ENCODE results near the gene NBAS.

NBAS gene

DNA sequence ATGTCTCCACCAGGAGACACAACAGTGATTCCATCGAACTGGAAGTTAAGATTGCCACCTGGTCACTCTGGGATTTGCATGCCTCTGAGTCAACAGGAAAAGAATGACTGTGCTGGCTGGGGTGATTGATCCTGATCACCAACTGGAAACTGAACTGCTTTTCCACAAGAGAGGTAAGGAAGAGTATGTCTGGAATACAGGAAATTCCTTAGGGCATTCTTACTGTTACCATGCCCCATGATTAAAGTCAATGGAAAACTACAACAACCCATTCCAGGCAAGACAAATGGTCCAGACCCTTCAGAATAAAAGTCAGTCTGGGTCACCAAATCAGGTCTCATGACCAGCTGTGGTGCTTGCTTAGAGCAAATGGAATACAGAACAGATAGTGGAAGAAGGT, 18.5 kb upstream of the NBAS start:
- Histone ChIP-seq H3K9ac (ENCODE audit: low read depth, low read length) (no peak overlapping the region), H3K9me3 (ENCODE audit: control insufficient read depth, insufficient read depth, low read length) (no peaks in the 10 kb centered on the region), H3K36me3 (ENCODE audit: insufficient read depth, low read length) (no peaks in the 10 kb centered on the region), H3K4me1 (ENCODE audit: insufficient read depth, low read length) (peaks cover 11% of the 10 kb centered on the region)

DNA sequence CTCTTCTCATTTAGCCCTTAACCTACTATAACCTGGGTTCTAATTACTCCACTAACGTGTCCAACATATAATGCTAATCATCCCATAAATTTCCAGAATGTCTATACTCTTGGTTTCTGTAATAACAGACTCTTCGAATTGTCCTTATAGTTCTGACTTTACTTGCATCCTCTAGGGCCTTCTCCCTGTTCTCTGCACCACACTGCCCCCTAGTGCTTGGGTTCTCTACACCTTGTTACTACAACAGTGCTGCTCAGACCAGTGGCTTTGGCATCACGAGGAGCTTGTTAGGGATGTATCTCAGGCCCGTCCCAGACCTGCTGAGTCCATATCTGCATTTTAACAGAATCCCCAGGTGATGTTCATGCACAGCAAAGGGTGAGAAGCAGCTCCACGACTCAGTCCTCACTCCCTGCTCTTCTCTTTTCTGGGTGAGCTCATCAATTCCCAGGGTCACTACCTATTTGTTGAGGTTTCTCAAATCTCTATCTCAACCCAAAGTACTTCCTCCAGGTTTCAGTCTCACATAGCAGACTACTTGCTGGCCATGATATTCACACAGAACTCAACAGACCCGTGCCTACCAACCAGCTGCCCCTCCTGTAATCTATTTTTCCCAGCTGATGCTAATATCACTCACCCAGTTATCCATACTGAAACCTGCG, 16.1 kb upstream of the NBAS start:
- no peaks in the 10 kb centered on the region for H3K36me3 ChIP-seq (ENCODE audit: insufficient read depth, low read length)
- no peak overlapping the region for H3K9ac ChIP-seq (ENCODE audit: low read depth, low read length)
- H3K9me3 ChIP-seq (ENCODE audit: control insufficient read depth, insufficient read depth, low read length): no peaks in the 10 kb centered on the region
- peaks cover 11% of the 10 kb centered on the region for H3K4me1 ChIP-seq (ENCODE audit: insufficient read depth, low read length)

DNA sequence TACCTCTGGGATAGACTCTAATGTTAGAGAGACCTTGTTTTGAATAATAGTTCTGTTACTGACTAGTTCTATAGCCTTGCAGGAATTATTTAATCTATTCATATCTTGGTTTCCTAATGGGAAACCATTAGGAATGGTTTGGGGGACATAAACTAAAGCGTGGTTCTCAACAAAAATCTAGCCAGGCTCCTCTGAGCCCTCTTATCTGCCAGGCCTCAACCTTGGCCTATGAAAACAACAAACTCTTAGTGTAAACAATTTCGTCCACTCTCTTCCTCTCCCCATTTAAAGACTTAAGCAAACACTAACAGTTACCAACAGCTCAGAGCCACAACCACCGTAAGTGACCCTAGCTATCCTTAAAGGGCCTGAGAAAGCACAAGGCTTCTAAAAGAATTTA, 10.6 kb upstream of the NBAS start:
- H3K4me1 ChIP-seq (ENCODE audit: insufficient read depth, low read length): no peaks in the 10 kb centered on the region
- no peak overlapping the region for H3K9ac ChIP-seq (ENCODE audit: low read depth, low read length)
- H3K9me3 ChIP-seq (ENCODE audit: control insufficient read depth, insufficient read depth, low read length): no peaks in the 10 kb centered on the region
- H3K36me3 ChIP-seq (ENCODE audit: insufficient read depth, low read length): no peaks in the 10 kb centered on the region

DNA sequence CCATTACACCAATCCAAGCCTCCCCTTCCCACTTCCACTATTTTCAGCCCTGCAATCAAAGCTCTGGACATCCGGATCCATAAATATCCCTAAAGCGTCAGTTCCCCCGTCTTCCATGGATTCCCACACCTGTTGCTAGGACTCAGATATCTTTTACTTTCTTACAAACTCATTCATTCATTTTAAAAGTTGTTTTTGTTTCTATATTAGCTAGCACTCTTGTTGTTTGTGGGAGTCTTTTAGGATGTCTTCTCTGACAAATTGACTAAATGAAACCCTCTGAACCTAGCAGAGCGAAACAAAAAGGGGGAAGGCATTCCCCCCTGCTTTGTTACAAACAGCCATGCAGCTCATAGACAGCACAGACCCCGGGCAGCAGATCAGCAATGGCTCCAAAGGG, 9.0 kb upstream of the NBAS start:
- no peaks in the 10 kb centered on the region for H3K9me3 ChIP-seq (ENCODE audit: control insufficient read depth, insufficient read depth, low read length)
- no peak overlapping the region for H3K9ac ChIP-seq (ENCODE audit: low read depth, low read length)
- no peaks in the 10 kb centered on the region for H3K36me3 ChIP-seq (ENCODE audit: insufficient read depth, low read length)
- no peaks in the 10 kb centered on the region for H3K4me1 ChIP-seq (ENCODE audit: insufficient read depth, low read length)

DNA sequence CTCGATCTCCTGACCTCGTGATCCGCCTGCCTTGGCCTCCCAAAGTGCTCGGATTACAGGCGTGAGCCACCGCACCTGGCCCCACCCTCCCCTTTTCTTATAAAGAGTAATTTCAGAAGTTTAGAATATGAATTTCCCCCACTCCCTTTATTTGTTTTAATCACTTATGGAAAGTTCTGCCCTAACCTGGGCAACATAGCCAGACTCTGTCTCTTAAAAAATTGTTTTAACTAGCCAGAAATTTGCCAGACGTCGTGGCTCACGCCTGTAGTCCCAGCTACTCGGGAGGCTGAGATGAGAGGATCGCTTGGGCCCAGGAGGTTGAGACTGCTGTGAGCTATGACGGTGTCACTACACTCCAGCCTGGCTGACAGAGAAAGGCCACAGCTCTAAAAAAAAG, 7.7 kb upstream of the NBAS start:
- Histone ChIP-seq H3K9ac (ENCODE audit: low read depth, low read length) (no peak overlapping the region), H3K4me1 (ENCODE audit: insufficient read depth, low read length) (no peaks in the 10 kb centered on the region), H3K36me3 (ENCODE audit: insufficient read depth, low read length) (no peaks in the 10 kb centered on the region), H3K9me3 (ENCODE audit: control insufficient read depth, insufficient read depth, low read length) (no peaks in the 10 kb centered on the region)

DNA sequence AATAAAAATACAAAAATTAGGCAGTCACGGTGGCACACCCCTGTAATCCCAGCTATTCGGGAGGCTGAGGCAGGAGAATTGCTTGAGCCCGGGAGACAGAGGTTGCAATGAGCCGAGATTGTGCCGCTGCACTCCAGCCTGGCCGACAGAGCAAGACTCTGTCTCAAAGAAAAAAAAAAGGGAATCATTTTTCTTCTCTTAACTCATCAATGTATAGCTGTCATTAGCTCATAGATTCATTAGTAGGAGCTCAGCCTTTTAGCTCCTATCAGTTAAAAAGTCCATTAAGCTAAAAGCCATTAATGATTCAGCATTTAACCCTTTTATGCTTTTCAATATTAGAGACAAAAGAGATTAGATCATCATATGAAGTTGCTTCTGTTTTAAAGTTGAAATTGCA, 5.8 kb upstream of the NBAS start:
- Histone ChIP-seq H3K9ac (ENCODE audit: low read depth, low read length) (no peak overlapping the region), H3K9me3 (ENCODE audit: control insufficient read depth, insufficient read depth, low read length) (no peaks in the 10 kb centered on the region), H3K36me3 (ENCODE audit: insufficient read depth, low read length) (no peaks in the 10 kb centered on the region), H3K4me1 (ENCODE audit: insufficient read depth, low read length) (no peaks in the 10 kb centered on the region)

DNA sequence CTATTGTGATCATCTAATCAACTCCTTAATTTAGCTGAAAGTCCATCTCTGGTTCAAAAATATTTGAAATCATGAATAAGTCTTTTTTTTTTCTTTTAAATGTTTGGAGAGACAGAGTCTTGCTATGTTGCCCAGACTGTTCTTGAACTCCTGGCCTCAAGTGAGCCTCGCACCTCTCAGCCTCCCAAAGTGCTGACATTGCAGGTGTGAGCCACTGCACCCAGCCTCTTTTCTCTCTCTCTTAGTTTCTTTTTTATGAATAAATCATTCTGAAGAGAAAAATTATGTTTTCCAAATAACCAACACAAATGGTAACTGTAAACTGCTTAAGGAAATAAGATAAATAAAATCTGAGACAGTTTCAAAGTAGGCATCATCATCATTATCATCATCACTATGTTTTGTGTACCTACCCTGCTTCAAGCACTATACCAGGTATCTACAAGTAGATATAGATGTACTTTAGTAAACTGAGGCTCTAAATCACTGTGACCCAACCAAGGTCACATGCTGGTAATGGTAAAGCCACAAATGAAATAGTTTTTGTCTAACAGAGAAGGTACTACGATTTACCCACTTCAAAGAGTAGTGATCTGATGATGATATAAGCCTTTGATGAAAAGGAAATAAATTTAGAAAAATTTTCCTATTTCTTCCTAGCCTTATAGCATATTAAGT, 5.0 kb upstream of the NBAS start:
- no peak overlapping the region for H3K9ac ChIP-seq (ENCODE audit: low read depth, low read length)
- H3K4me1 ChIP-seq (ENCODE audit: insufficient read depth, low read length): no peaks in the 10 kb centered on the region
- H3K9me3 ChIP-seq (ENCODE audit: control insufficient read depth, insufficient read depth, low read length): no peaks in the 10 kb centered on the region
- no peaks in the 10 kb centered on the region for H3K36me3 ChIP-seq (ENCODE audit: insufficient read depth, low read length)

DNA sequence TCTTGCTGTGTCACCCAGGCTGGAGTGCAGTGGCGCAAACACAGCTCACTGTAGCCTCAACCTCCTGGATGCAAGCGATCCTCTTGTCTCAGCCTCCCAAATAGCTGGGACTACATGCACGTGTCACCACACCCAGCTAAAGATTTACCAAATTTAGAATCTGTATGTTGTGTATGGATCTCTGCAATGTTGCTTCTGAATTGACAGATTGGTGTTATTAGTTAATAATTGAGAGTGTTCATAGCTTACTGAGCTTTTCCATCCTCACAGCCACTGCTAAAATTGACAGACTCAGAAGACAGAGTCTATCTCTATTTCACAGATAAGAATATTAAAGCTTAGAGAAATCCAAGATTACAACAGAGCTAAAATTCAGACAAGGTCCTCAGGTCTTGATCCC, 4.3 kb upstream of the NBAS start:
- Histone ChIP-seq H3K9ac (ENCODE audit: low read depth, low read length) (no peak overlapping the region), H3K9me3 (ENCODE audit: control insufficient read depth, insufficient read depth, low read length) (no peaks in the 10 kb centered on the region), H3K4me1 (ENCODE audit: insufficient read depth, low read length) (no peaks in the 10 kb centered on the region), H3K36me3 (ENCODE audit: insufficient read depth, low read length) (no peaks in the 10 kb centered on the region)

DNA sequence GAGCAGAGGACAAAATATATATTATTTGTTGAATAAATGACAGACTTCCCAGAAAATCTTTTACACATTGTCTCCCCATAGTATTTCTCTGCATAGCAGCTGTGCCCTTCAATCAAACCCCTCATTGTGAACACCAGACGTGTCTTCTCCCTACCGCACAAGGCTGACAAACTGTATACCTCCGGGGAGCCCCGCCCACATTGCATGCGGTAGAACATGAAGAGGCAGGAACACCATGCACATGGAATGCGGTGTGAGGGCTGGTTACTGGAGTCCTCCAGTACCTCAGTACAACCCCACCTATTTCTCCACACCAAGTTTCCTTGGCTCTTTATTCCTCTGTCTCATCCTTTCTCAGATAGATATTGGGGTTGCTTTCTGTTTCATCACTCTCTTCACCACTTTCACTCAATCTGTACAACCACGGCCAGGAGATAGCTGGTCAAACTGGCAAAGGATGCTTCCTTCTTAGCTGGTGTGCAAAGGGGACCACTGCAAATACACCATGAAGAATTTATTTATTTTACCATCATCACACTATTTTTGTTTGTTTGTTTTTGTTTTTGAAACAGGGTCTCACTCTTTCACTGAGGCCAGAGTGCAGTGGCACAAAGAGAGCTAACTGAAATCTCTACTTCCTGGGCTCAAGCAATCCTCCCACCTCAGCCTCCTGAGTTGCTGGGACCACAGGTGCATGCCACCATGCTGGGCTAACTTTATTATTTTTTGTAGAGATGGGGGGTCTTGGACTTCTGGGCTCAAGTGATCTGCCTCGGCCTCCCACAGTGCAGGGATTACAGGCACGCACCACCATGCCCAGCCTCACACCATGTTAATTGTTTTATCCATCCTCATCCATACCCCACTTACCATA, 2.3 kb upstream of the NBAS start:
- H3K9me3 ChIP-seq (ENCODE audit: control insufficient read depth, insufficient read depth, low read length): no peaks in the 10 kb centered on the region

DNA sequence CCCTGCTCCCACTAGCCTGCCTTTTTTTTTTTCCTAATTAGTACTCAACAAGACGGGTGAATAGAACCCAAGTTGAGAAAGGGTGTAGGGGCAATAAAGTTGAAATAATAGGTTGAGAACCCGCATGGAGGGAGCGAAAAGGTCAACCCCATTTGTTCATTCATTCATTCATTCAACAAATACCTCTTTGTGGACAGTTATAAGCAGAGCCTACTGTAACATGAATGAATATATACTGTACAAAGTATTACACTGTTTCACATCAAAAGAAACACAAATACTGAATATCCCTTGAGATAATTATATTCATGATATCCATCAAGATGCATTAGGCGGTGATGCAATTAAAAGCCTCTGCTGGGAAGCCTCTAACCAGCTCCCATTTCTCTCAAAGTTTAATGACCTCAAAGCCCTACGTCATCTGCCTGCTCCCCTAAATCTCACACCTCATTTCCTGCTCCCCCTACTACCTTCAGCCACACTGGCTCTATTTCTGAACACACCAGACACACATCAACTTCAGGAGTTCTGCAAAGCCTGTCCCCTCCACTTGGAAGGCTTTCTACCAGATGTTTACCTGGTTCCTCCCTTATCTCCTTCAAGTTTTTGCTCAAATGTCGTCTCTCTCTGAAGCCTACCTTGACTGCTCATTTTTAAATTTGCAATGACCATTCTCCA, 1.4 kb upstream of the NBAS start:
- Histone ChIP-seq H3K9ac (ENCODE audit: low read depth, low read length) (no peak overlapping the region), H3K4me1 (ENCODE audit: insufficient read depth, low read length) (no peaks in the 10 kb centered on the region), H3K36me3 (ENCODE audit: insufficient read depth, low read length) (no peaks in the 10 kb centered on the region), H3K9me3 (ENCODE audit: control insufficient read depth, insufficient read depth, low read length) (no peaks in the 10 kb centered on the region)

More for the DNA sequence above, 2.3 kb upstream of the NBAS start:
- H3K9ac ChIP-seq (ENCODE audit: low read depth, low read length): no peak overlapping the region
- H3K4me1 ChIP-seq (ENCODE audit: insufficient read depth, low read length): no peaks in the 10 kb centered on the region
- no peaks in the 10 kb centered on the region for H3K36me3 ChIP-seq (ENCODE audit: insufficient read depth, low read length)

DNA sequence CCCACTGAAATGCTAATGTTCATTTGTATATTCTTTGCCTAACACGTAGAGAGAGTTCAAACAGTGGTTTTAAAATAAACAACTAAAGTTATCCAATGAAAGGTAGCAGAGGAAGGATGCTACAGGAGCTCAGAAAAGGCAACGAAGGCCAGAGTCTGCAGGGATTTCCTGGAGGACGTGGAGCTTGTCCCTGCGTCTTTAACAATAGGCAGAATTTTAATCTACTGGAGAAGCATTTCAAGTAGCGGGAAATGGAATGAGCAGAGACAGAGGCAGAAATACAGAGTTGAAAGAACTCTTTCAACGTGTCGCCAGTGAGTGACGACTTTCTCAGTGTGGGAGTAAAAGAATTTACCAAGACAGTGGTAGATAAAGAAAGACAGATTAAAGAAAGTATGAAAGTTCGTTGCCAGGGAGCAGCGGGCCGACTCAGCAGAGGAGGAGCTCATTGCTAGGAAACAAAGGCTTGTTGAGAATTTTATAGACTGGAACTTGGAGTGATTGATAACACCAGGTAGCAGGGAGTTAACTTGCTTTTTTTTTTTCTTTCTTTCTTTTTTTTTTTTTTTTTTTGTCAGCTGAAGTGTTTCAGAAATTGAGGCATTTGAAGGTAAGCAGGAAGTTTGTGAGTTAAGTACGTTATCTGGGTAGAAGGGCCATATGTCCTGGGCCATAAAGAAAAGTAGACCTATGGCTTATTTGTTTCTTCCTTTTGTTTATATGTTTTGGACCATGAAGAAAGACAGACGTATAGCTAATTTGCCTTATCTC, 625 bp upstream of the NBAS start:
- no peaks in the 10 kb centered on the region for H3K9me3 ChIP-seq (ENCODE audit: control insufficient read depth, insufficient read depth, low read length)
- H3K36me3 ChIP-seq (ENCODE audit: insufficient read depth, low read length): no peaks in the 10 kb centered on the region
- H3K9ac ChIP-seq (ENCODE audit: low read depth, low read length): peak overlapping the region; percentile 84
- no peaks in the 10 kb centered on the region for H3K4me1 ChIP-seq (ENCODE audit: insufficient read depth, low read length)

DNA sequence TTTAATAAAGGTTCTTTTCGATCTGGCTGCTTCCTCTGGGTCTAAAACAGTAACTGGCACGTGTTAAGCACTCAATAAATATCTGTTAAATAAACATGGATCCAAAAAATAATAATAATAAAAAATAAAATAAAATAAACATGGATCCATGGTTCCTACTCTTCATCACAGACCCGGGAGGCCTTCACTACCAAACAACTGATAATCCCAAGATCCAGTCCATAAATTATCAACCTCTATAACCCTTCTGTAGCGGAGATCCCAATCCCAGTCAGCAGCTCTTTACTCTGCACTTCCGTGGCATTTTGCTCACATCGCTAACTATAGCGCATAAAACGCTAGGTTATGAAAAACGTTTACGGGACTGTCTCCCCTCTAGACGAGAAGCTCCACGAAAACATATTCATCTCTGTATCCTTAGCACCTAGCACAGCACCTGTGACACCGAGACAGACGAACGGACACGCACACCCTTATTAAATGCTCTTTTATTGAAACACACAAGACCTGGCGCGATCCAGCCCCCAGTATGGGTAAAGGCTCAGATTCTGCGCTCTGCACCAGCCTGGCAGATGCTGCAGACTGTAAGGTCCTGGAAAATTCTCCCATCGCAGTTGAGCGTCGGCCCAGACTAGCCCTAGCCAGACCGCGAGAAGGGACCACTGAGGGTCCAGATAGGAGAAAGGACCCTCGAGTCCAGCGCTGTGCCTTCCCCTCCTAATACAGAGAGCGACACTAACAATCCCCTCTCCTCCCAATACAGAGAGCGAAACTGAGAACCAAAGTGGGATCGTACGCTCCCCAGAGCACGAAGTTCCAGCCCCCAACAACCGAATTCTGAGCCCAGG, 770 bp downstream of the NBAS start:
- Histone ChIP-seq H3K9ac (ENCODE audit: low read depth, low read length) (peak overlapping the region; percentile 84), H3K4me1 (ENCODE audit: insufficient read depth, low read length) (no peaks in the 10 kb centered on the region), H3K36me3 (ENCODE audit: insufficient read depth, low read length) (no peaks in the 10 kb centered on the region), H3K9me3 (ENCODE audit: control insufficient read depth, insufficient read depth, low read length) (no peaks in the 10 kb centered on the region)

DNA sequence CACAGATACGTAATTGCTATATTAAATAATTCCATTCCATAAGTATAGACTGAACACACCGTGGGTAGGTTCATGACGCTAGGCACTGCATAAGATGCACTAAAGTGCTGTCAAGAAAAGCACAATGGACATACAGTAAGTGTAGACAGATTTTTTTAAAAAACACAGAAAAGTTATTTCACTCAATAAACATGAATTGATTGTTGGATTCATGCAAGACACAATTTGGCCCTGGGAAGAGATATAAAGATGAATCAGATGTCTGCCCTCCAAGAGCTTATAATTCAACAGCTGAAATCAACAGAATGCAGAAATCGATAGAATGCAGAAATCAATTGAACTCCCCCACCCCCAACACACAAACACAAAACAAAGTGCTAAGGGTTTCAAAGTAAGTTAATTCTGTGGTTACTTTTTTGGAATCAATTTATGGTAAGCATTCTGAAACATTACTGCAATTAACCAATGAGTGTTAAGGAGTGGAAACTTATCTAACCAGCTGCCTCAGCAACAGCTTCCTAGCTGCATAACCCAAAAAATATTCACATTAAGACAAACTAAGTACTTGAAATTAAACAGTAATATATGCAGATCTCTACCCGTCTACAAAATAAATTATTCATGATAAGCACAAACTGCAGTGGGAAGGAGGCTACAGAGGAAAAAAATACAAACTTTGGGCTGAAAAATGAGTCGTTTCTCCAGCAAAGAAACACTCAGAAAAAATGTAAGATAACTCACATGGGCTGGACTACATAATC, 1.6 kb downstream of the NBAS start:
- H3K4me1 ChIP-seq (ENCODE audit: insufficient read depth, low read length): no peaks in the 10 kb centered on the region
- no peak overlapping the region for H3K9ac ChIP-seq (ENCODE audit: low read depth, low read length)
- no peaks in the 10 kb centered on the region for H3K9me3 ChIP-seq (ENCODE audit: control insufficient read depth, insufficient read depth, low read length)
- H3K36me3 ChIP-seq (ENCODE audit: insufficient read depth, low read length): no peaks in the 10 kb centered on the region

Data from ES-I3 (cell line).